ENCODE results near the gene ARHGEF9.
"Not testable (repeated sequence)": the region's sequence is repeated elsewhere in the genome, so short reads cannot be mapped to it uniquely, and the experiment has no call there.

Gene ARHGEF9

DNA sequence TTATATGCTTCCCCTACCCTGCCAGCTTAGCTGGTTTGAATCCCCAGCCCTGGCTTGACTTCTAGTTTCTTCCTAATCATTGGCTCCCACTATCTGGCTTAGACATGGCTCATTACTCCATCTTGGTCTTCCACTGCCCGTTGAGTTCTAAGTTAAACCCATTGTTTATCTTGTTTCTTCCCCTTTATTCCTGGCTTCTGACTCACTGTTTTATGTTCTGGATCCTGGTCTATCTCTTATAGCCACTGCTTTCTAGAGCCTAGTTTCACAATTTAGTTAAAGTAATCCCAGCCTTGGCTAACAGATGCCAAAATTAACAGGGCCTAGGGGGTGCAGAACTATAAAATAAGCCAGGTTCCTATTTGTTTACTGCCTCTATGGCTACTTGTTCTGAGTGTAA lies 120.9 kb downstream of the ARHGEF9 start:
- peaks cover 54% of the 10 kb centered on the region for H3K36me3 Mint-ChIP-seq (ENCODE audit: low read depth)
- no peak for DNase-seq
- H3K27ac Mint-ChIP-seq: no peak overlapping the region
- no peaks in the 10 kb centered on the region for H3K4me1 Mint-ChIP-seq (ENCODE audit: low read depth)
- H3K27me3 Mint-ChIP-seq: peaks cover 43% of the 10 kb centered on the region
- H3K9me3 Mint-ChIP-seq: no peaks in the 10 kb centered on the region
- H3K4me3 Mint-ChIP-seq: no peak overlapping the region

DNA sequence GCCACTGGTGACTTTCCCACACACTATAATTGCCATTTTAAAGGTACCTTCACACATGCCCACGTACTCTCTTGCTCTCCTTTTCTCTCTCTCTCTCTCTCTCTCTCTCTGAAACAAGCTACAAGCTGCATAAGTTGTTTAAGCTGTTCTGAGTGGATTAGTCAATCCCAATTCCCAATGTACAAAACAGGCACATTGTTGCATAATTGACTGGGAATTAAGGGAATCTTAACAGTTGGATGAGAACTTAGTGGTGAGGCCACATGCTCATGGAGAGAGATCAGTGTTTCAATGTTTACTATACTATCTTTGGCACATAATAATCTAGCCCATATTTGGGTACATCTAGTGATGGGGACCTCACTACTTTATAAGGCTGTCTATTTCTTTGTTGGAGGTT lies 123.3 kb downstream of the ARHGEF9 start:
- Mint-ChIP-seq H3K4me1 (ENCODE audit: low read depth) (no peaks in the 10 kb centered on the region), H3K4me3 (no peak overlapping the region), H3K9me3 (no peaks in the 10 kb centered on the region), H3K27ac (no peak overlapping the region), H3K36me3 (ENCODE audit: low read depth) (peaks cover 55% of the 10 kb centered on the region), H3K27me3 (peaks cover 47% of the 10 kb centered on the region)
- no peak for DNase-seq

DNA sequence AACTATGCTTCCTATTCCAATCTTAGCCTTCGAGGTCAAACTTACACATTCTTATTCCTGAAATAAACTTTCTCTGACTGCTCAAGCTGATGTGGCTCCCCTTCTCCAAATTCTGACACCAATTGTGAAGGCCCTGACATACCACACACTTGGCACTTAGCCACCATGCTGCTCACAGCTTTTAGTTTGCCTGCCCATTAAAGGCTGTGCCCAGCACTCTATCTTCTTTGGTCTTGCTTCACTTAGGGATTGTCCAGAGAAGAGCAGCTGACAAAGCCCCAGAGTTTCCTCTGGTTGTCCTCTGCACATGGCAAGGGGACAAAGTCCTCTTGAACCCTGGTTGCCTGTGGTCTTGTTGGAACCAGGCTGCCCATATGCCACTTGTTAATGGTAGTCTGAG lies 126.1 kb downstream of the ARHGEF9 start:
- H3K27me3 Mint-ChIP-seq: peaks cover 36% of the 10 kb centered on the region
- no peak overlapping the region for H3K4me3 Mint-ChIP-seq
- H3K27ac Mint-ChIP-seq: no peak overlapping the region
- H3K9me3 Mint-ChIP-seq: no peaks in the 10 kb centered on the region
- DNase-seq: no peak
- no peaks in the 10 kb centered on the region for H3K4me1 Mint-ChIP-seq (ENCODE audit: low read depth)
- peaks cover 54% of the 10 kb centered on the region for H3K36me3 Mint-ChIP-seq (ENCODE audit: low read depth)

DNA sequence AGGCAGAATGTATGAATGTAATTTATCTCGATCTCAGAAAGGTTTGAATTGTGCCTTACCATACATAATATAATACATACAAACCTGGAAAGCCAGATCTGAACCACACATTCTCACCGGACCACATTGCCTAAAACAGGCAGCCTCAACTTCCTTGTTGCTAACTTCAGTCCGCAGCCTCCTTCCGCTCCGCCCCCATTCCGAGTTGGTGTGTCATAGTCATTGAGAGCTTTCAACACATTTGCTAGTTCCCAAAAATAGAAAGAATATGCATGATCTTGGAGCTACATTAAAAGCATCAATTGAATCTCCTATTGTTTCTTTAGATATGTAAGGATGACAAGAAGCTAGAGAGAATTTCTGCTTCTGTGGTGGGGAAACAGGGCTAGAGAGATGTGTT lies 127.2 kb downstream of the ARHGEF9 start:
- H3K27ac Mint-ChIP-seq: no peak overlapping the region
- no peak overlapping the region for H3K4me3 Mint-ChIP-seq
- H3K36me3 Mint-ChIP-seq (ENCODE audit: low read depth): peaks cover 53% of the 10 kb centered on the region
- DNase-seq: no peak
- H3K9me3 Mint-ChIP-seq: peaks cover 2% of the 10 kb centered on the region
- H3K27me3 Mint-ChIP-seq: peaks cover 33% of the 10 kb centered on the region
- H3K4me1 Mint-ChIP-seq (ENCODE audit: low read depth): no peaks in the 10 kb centered on the region

DNA sequence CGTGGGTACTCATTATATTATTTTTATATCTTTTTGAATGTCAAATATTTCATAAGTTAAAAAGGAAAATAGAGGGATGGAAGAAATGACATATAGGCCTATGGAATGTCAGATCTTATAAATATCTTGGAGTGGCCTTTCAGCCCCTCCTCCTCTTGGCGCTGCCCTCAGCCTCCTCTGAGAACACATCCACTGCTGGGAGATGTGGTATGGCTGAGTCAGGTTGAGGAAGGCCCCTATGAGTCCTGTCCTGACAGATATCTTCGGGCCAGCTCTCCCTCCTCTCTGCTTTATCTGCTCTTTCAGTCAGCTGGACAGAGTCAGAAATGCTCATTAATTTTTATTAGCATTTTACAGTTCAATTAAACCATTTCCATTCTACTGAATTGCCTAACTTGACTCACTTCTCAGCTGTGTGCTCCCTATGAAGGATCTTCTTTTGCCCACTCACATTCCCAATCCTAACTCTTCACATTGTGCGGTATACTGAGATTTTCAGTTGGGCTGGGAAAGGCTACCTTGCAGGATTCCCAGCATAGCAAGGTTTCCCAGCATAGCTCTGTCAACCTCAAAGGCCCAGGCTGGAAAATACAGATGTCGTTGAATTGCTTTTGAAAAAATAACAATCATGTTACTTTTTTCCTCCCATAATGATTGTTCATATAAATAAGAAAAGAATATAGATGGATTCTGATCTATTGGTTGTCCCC lies 128.0 kb downstream of the ARHGEF9 start:
- H3K9me3 Mint-ChIP-seq: peaks cover 2% of the 10 kb centered on the region
- H3K27me3 Mint-ChIP-seq: peaks cover 33% of the 10 kb centered on the region
- no peak overlapping the region for H3K4me3 Mint-ChIP-seq
- DNase-seq: no peak
- H3K4me1 Mint-ChIP-seq (ENCODE audit: low read depth): no peaks in the 10 kb centered on the region
- H3K27ac Mint-ChIP-seq: no peak overlapping the region
- peaks cover 56% of the 10 kb centered on the region for H3K36me3 Mint-ChIP-seq (ENCODE audit: low read depth)

DNA sequence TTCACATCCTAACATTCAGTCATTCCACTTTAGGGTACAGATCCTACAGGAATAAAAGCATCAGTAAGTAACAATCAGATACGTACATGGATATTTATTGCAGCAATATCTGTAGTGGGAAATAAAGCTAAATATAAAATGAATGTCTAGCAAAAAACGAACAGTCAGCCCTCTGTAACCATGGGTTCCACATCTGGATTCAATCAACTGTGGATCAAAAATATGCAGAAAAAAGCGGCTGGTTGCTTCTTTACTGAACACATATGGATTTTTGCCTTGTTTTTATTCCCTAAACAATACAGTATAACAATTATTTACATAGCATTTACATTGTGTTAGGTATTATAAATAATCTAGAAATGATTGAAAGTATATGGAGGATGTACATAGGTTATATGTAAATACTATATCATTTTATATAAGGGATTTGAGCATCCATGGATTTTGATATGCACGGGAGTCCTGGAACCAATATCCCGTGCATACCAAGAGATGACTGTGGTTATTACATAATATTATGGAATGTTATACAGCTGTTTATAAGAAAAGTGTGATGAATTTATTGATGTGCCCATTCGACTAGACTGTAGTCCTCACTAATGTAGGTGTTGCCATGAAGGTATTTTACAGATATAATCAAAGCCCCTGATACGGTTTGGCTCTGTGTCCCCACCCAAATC lies 132.8 kb downstream of the ARHGEF9 start:
- Mint-ChIP-seq H3K4me1 (ENCODE audit: low read depth) (no peaks in the 10 kb centered on the region), H3K27me3 (peaks cover 25% of the 10 kb centered on the region), H3K36me3 (ENCODE audit: low read depth) (peaks cover 64% of the 10 kb centered on the region), H3K4me3 (no peak overlapping the region), H3K27ac (no peak overlapping the region), H3K9me3 (peaks cover 2% of the 10 kb centered on the region)
- DNase-seq: no peak

DNA sequence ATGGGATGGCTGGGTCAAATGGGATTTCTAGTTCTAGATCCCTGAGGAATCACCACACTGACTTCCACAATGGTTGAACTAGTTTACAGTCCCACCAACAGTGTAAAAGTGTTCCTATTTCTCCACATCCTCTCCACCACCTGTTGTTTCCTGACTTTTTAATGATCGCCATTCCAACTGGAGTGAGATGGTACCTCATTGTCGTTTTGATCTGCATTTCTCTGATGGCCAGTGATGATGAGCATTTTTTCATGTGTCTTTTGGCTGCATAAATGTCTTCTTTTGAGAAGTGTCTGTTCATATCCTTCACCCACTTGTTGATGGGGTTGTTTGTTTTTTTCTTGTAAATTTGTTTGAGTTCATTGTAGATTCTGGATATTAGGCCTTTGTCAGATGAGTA lies 139.3 kb downstream of the ARHGEF9 start:
- peaks cover 46% of the 10 kb centered on the region for H3K36me3 Mint-ChIP-seq (ENCODE audit: low read depth)

DNA sequence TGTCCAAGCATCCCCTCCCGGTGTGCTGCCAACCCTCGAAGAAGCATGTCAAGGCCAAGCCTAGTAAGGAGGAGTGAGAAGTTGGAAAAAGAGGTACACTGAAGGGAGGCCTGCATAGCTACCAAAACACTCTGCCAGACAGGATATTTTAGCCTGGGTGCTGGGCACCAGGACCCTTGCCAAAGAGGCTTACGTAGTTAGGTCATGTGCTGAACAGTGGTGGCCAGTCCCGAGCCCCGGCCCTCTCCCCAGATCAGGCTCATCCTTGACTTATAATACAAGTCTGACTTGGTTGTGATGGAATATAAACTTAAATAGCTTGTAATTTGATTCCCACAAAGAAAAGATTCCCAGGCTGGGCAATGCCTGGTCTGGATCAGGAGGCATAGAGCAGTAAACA lies 149.3 kb downstream of the ARHGEF9 start:
- no peak for DNase-seq
- H3K4me1 Mint-ChIP-seq (ENCODE audit: low read depth): no peaks in the 10 kb centered on the region
- H3K36me3 Mint-ChIP-seq (ENCODE audit: low read depth): peaks cover 70% of the 10 kb centered on the region
- H3K9me3 Mint-ChIP-seq: peaks cover 9% of the 10 kb centered on the region
- peaks cover 20% of the 10 kb centered on the region for H3K27me3 Mint-ChIP-seq
- H3K27ac Mint-ChIP-seq: no peak overlapping the region
- H3K4me3 Mint-ChIP-seq: no peak overlapping the region

More for the DNA sequence above, 139.3 kb downstream of the ARHGEF9 start:
- not testable (repeated sequence) for DNase-seq; H3K27ac Mint-ChIP-seq; H3K4me1 Mint-ChIP-seq (ENCODE audit: low read depth); H3K9me3 Mint-ChIP-seq; H3K4me3 Mint-ChIP-seq
- peaks cover 26% of the 10 kb centered on the region for H3K27me3 Mint-ChIP-seq

DNA sequence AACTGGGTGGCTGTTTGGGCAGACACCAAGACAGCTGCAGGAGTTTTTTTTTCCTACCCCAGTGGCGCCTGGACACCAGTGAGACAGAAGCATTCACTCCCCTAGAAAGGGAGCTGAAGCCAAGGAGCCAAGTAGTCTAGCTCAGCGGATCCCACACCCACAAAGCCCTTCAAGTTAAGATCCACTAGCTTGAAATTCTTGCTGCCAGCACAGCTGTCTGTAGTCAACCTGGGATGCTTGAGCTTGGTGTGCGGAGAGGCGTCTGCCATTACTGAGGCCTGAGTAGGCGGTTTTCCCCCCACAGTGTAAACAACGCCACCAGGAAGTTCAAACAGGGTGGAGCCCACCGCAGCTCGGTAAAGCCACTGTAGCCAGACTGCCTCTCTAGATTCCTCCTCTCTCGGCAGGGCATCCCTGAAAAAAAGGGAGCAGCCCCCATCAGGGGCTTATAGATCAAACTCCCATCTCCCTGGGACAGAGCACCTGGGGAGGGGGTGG lies 171.4 kb downstream of the ARHGEF9 start:
- Mint-ChIP-seq H3K9me3 (no peaks in the 10 kb centered on the region), H3K4me3 (no peak overlapping the region), H3K36me3 (ENCODE audit: low read depth) (no peaks in the 10 kb centered on the region), H3K27ac (no peak overlapping the region), H3K27me3 (peaks cover 30% of the 10 kb centered on the region), H3K4me1 (ENCODE audit: low read depth) (no peaks in the 10 kb centered on the region)
- DNase-seq: no peak

DNA sequence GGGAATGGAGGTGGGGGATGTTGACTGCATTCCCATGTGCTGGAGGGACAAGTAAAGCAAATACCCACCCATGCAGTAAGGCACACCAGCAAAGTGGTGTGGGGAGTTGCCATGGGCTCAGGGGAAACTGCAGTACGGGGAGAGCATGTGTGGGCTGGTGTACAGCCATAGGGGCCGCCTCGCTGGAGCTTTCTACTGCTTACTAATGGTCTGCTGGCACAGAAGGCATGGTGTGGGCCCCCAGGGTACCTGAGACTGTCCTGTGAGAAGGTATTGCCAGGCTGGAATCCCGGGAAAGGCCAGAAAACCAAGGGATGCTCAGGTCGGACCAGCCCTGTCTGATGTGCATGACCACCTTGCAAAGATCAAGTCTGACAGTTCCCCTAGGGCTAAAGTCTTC lies 199.1 kb downstream of the ARHGEF9 start:
- no peak overlapping the region for H3K4me3 Mint-ChIP-seq
- peaks cover 38% of the 10 kb centered on the region for H3K27me3 Mint-ChIP-seq
- H3K27ac Mint-ChIP-seq: no peak overlapping the region
- no peak for DNase-seq
- no peaks in the 10 kb centered on the region for H3K36me3 Mint-ChIP-seq (ENCODE audit: low read depth)
- H3K9me3 Mint-ChIP-seq: no peaks in the 10 kb centered on the region
- no peaks in the 10 kb centered on the region for H3K4me1 Mint-ChIP-seq (ENCODE audit: low read depth)

Measured in activated T-cell treated with anti-CD3 and anti-CD28 coated beads, Interleukin-2, amount 50 U/mL, for 24 hours (primary cell).